CD4-positive, alpha-beta T cell treated with Interleukin-1 beta for 1 hour (primary cell): ENCODE results near the gene SMAD1.
A peak's percentile ranks its signal among the peaks of the same experiment; 100 is the strongest.

Experiments used
- DNase-seq, 2 donors: peaks; one replicate each; pipeline ENCODE4 v3.0.0-alpha.2; 2020 to 2022

The SMAD1 gene

GRCh38 chr4:145481164-145481941 lies at the start of gene SMAD1:
SMAD1 (plus strand) TSS chr4:145481853; CDS start chr4:145514614, 32,761 bp downstream.
- peak in 1 of 2 donors; percentile 30 for DNase-seq

GRCh38 chr4:145433684-145434083 lies 48.0 kb upstream of the SMAD1 start:
- DNase-seq = no peak

GRCh38 chr4:145435646-145436045 lies 46.0 kb upstream of the SMAD1 start:
- DNase-seq = no peak

GRCh38 chr4:145436114-145436513 lies 45.5 kb upstream of the SMAD1 start:
- no peak for DNase-seq

DNA sequence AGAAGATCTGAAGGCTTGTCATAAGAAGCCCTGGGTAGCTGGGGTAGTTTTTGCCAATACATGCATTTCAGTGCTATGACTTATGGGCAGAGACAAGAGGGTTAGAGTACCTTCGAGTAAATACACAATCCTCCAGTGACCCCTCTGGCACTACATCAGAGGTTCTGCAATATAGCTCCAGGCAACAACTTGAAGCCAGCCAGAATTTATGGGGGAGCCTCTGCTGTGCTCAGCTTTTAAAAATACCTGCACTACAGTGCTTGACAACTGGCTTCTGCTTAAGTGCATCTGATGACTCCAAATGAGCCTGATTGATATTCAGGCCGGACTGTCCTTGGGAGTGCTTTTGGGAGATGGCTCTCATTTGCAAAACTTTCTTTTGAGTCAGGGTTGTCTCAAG lies 44.9 kb upstream of the SMAD1 start:
- no peak for DNase-seq

GRCh38 chr4:145437466-145437865 lies 44.2 kb upstream of the SMAD1 start:
- DNase-seq = no peak

DNA sequence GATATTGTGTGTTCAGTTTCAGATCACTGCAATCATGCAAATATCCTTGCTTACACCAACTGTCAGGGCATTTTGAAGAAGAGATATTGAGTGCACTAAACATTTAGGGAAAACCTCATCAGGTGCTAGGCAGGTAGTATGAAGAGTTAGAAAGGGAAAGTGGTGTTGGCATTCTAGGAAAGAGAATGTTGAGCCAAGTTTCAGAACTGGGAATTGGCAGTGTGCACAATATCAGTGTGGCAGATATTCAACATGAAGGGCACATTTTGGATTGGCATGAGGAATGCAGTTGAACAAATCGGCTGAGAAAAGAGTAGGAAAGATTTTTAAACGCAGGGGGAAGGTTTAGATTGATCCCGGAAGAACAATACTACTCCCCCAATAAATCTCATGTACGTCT lies 43.4 kb upstream of the SMAD1 start:
- DNase-seq = no peak

- no peak for DNase-seq
These were observed 41.2 kb upstream of the SMAD1 start for GRCh38 chr4:145440292-145441007.

- DNase-seq = no peak
These were observed 35.5 kb upstream of the SMAD1 start for GRCh38 chr4:145446184-145446583.

DNA sequence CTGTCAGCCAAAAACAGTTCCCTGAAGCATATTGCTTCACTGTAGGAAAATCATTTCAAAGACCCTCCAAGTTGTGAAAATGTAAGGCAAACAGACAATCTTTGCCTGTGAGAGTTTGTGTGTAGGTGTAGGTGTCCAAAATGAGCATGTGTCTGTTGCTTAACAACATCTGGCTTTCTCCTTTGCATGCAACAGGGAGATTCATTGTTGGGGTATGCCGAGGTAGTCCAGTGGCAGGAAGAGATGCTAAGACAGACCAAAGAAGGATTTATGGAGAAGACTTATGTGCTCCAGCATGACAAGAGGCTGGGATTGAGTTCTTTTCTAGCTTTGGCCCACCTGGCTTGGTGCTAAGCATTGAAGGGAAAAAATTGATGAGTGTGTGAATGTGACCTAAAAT lies 29.8 kb upstream of the SMAD1 start:
- DNase-seq = no peak

DNA sequence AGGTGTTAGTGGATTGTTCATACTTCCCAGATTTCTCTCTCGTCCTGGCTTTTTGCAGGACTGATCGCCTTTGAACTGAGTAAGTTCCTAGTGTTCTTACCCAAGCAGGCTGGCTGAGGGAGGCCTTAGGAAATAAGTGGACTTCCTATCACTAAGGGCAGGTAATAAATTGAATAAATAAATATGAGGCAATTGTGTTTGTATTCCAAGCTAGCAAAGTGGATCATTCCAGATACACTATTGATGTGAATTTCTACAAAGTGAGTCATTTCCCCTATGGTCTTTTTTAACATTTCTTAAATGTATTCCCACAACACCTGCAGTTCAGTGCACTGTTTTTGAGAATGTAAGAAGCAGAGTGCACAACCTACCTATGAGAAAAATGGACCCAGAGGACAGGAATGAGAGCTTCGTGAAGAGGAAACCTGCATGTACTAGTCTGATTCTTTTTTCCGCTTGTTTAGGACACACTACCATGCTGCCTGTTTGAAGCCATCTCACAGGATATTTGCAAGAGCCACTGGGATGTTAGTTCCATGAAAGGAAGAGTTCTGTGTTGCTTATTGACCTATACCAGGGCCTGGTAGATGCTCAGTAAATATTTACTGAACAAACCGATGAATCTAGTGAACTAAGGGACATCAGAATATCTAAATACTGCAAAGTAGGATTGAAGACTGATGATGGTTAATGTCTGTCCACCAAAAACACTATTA lies 29.0 kb upstream of the SMAD1 start:
- DNase-seq = no peak

DNA sequence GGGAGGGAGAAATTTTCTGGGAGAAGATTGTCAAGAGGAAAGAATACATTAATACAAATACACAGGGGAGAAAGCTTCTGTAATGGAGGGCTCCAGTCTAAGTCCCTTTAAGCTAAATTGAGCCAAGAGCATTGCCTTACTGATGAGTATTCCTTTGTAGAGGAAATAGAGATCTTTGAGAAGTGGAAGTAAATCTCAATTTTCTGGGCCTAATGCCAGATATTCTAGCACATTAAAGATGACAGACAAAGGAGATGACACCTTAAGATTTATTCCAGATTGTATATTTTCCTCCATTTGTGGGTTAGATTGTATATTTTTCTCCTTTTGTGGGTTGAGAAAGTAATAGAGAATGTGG lies 28.5 kb upstream of the SMAD1 start:
- DNase-seq = no peak

GRCh38 chr4:145473203-145473602 lies 8.4 kb upstream of the SMAD1 start:
- DNase-seq = no peak

DNA sequence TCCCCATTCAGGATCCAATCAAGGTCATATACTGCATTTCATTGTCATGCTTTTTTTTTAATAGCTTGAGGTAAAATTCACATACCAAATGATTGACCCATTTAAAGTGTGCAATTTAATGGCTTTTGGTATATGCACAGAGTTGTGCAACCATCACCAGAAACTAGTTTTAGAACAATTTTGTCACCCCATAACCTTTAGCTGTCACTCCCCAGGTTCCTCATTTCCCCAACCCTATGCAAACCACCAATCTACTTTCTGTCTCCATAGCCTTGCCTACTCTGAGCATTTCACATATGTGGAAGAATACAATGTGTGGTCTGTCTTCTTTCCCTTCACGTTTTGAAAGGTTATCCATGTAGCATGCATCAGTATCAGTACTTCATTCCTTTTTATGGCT lies 1.4 kb upstream of the SMAD1 start:
- DNase-seq = no peak

- no peak for DNase-seq
These were observed 222 bp downstream of the SMAD1 start for GRCh38 chr4:145481942-145482208.

- DNase-seq = peak in 1 of 2 donors; percentile 10
These were observed 770 bp downstream of the SMAD1 start for GRCh38 chr4:145482209-145483037.

DNA sequence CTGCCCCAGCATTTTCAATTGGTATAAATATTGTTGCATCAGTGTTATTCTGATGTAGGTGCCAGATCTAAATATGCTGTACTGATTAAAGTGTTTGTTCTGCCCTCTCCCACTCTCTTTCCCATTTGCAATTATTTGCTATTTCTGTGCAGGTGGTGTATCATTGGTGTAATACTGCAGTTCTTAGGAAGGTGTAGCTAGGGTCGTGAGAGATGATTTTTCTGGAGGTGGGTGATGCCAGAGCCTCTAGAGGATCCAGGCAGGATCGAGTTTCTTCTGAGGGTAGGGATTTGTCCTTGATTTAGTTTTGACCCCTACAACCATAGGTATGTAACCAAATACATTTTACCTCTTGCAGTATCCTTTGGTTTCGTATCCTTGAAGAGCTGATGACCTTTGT lies 1.9 kb downstream of the SMAD1 start:
- no peak for DNase-seq

GRCh38 chr4:145484225-145484846 lies 2.7 kb downstream of the SMAD1 start:
- no peak for DNase-seq

DNA sequence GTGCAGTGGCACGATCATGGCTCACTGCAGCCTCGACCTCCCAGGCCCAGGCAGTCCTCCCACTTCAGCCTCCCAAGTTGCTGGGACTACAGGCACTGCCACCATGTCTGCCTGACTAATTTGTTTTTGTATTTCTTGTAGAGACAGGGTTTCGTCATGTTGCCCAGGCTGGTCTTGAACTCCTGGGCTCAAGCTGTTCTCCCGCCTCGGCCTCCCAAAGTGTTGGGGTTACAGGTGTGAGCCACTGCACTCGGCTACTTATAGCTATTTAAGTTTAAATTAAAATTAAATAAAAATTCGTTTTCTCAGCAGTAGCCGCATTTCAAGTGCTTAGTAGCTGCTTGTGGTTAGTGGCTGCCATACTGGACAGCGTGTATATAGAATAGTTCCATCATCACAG lies 3.5 kb downstream of the SMAD1 start:
- no peak for DNase-seq

DNA sequence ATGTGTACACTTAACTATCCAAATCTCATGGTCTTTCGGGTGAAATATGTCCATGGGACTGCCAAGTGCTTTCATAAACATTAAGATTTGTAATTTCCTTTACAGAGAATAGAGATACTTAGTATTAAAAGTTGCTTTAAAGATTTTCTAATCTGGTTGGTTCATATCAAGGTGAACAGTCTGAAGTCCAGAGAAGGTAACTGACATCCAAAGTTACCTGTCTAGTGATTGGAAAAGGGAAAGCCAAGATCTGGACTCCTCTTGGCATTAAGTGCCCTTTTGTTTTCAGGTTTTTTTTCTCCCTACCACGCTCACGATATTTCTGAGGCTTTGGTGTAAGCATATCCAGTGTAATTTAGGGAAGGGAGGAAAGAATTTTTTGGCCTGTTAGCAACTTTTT lies 5.0 kb downstream of the SMAD1 start:
- no peak for DNase-seq

DNA sequence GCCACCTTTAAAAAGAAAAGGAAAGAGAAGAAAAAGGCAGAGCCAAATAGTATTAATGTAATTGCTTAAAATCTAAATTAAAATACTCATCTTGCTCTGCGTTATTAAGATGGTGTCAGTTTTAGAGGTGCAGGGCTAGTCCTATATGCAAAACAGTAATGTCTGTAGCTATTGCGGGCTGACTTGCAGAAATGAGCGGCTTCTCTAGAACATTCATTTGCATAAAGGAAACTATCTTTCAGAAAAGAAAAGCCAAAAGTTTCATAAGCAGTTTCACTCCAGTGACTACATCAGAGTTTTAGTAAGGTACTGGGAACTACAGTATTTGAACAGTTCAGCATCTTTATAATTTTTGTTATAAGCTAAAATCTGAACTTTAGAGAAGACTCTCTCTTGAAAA lies 6.0 kb downstream of the SMAD1 start:
- no peak for DNase-seq

DNA sequence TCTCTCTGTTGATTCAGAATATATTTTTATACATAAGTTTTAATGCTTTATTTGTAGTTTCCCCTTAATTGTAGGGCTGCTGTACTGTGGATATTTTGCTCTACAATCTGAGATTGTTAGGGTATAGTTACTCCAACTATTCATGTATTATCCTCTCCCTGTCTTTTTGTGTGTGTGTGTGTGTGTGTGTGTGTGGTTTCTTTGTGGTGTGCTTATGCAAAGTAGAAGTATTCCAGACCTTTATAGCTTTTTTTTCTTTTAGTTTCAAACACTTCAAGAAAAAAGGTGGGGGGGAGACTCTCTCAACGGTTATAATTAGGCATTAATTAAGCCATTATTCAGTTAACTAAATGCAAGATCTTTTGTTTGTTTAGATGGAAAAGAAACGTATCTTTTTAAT lies 6.7 kb downstream of the SMAD1 start:
- DNase-seq = no peak

DNA sequence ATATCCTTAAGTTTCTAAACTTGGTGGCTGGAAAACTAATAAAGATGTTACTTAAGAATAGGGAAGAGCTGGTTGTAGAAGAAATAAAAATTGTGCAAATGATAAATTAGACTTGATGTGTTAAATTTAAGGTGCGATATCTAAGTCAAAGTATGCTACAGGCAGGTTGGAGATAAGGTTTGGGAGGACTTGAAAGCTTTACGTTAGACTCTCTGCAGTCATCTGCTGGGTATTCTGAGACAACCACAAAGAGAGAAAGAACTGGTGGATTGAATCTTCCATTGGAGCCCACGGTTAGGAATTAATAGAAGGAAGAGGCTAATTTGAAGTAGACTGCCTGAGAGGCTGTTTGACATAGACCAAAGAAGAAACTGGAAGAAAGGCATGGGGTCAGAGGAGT lies 7.9 kb downstream of the SMAD1 start:
- DNase-seq = no peak
